ENCODE data around the gene ZNF579. TPM values are rescaled to one million over a fixed set of nuclear protein-coding genes. Genes with fewer than 3 reads are reported as not detected.

The ZNF579 gene
- total and polyA plus RNA-seq, 2 of the 13 experiments (the other 11 are each of a cell fraction or from before 2014, with no cell fraction given): 2.1 to 2.9 TPM

DNA sequence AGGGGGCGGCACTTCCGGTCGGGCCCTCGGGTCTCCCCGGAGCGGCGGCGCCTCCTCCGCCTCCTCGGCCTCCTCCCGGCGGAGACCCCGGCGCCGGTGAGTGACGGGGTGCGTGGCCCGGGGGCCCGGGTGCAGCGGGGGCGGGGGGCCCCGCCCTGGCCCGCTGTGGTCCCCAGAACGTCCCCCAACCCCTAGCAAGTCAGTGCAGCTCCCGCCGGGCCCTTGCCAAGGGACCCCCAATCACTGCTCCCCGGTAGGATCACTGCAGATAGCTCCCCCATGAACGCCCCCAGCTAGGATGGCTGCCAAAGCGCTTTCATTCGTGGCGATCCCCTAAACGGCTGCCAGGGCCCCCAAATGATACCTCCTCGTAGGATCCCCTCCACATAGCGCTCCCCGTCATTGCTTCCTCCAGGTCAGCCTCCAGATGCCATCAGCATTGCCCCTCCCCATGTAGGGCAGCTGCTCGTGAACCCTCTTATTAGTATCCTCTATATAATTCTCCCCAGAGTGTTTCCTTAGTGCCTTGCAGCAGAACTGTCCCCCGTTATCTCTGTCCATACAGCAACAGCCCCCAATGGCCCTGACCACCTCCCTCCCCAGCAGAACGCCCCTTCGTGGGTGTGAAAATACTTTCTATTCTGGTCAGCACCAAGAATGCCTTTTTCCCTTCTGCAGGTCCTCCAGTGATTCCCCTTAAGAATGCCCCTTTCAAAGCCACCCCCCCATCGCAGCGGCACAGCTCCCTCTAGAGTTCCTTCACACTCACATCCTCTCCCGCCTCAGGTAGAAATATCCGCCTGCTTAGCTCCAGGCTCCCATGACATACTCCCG is 25.2 kb upstream of the ZNF579 start, which contains the start of gene ZNF865 (continued):
- TF ChIP-seq, protein P1, sequence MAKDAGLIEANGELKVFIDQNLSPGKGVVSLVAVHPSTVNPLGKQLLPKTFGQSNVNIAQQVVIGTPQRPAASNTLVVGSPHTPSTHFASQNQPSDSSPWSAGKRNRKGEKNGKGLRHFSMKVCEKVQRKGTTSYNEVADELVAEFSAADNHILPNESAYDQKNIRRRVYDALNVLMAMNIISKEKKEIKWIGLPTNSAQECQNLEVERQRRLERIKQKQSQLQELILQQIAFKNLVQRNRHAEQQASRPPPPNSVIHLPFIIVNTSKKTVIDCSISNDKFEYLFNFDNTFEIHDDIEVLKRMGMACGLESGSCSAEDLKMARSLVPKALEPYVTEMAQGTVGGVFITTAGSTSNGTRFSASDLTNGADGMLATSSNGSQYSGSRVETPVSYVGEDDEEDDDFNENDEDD (CRISPR knock-in tag; IDR thresholded peaks at IDR 0.05; ENCODE audit: borderline replicate concordance): no peak; the same call in 1 of the 2 replicates
- TF ChIP-seq ZNF781 (CRISPR knock-in tag; IDR thresholded peaks at IDR 0.05; ENCODE audit: borderline replicate concordance, not compliant biosample characterization) (peak; percentile 25), CCAR2 (optimal IDR thresholded peaks at IDR 0.05; ENCODE audit: low read depth, low read length) (peak; percentile 19), MAFG (CRISPR knock-in tag; IDR thresholded peaks at IDR 0.05) (no peak), GABPA (IDR thresholded peaks at IDR 0.05; ENCODE audit: low read depth, low read length) (no peak), GABPA (CRISPR knock-in tag; IDR thresholded peaks at IDR 0.05; ENCODE audit: low read depth) (peak; percentile 57), NCOA2 (CRISPR knock-in tag; IDR thresholded peaks at IDR 0.05) (no peak)
- TF ChIP-seq, protein P2, sequence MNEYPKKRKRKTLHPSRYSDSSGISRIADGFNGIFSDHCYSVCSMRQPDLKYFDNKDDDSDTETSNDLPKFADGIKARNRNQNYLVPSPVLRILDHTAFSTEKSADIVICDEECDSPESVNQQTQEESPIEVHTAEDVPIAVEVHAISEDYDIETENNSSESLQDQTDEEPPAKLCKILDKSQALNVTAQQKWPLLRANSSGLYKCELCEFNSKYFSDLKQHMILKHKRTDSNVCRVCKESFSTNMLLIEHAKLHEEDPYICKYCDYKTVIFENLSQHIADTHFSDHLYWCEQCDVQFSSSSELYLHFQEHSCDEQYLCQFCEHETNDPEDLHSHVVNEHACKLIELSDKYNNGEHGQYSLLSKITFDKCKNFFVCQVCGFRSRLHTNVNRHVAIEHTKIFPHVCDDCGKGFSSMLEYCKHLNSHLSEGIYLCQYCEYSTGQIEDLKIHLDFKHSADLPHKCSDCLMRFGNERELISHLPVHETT (CRISPR knock-in tag; conservative IDR thresholded peaks at IDR 0.05): peak; percentile 9; the same call in 1 of the 2 replicates
- TF ChIP-seq, protein P3, sequence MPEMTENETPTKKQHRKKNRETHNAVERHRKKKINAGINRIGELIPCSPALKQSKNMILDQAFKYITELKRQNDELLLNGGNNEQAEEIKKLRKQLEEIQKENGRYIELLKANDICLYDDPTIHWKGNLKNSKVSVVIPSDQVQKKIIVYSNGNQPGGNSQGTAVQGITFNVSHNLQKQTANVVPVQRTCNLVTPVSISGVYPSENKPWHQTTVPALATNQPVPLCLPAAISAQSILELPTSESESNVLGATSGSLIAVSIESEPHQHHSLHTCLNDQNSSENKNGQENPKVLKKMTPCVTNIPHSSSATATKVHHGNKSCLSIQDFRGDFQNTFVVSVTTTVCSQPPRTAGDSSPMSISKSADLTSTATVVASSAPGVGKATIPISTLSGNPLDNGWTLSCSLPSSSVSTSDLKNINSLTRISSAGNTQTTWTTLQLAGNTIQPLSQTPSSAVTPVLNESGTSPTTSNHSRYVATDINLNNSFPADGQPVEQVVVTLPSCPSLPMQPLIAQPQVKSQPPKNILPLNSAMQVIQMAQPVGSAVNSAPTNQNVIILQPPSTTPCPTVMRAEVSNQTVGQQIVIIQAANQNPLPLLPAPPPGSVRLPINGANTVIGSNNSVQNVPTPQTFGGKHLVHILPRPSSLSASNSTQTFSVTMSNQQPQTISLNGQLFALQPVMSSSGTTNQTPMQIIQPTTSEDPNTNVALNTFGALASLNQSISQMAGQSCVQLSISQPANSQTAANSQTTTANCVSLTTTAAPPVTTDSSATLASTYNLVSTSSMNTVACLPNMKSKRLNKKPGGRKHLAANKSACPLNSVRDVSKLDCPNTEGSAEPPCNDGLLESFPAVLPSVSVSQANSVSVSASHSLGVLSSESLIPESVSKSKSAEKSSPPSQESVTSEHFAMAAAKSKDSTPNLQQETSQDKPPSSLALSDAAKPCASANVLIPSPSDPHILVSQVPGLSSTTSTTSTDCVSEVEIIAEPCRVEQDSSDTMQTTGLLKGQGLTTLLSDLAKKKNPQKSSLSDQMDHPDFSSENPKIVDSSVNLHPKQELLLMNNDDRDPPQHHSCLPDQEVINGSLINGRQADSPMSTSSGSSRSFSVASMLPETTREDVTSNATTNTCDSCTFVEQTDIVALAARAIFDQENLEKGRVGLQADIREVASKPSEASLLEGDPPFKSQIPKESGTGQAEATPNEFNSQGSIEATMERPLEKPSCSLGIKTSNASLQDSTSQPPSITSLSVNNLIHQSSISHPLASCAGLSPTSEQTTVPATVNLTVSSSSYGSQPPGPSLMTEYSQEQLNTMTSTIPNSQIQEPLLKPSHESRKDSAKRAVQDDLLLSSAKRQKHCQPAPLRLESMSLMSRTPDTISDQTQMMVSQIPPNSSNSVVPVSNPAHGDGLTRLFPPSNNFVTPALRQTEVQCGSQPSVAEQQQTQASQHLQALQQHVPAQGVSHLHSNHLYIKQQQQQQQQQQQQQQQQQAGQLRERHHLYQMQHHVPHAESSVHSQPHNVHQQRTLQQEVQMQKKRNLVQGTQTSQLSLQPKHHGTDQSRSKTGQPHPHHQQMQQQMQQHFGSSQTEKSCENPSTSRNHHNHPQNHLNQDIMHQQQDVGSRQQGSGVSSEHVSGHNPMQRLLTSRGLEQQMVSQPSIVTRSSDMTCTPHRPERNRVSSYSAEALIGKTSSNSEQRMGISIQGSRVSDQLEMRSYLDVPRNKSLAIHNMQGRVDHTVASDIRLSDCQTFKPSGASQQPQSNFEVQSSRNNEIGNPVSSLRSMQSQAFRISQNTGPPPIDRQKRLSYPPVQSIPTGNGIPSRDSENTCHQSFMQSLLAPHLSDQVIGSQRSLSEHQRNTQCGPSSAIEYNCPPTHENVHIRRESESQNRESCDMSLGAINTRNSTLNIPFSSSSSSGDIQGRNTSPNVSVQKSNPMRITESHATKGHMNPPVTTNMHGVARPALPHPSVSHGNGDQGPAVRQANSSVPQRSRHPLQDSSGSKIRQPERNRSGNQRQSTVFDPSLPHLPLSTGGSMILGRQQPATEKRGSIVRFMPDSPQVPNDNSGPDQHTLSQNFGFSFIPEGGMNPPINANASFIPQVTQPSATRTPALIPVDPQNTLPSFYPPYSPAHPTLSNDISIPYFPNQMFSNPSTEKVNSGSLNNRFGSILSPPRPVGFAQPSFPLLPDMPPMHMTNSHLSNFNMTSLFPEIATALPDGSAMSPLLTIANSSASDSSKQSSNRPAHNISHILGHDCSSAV (CRISPR knock-in tag; IDR thresholded peaks at IDR 0.05; ENCODE audit: borderline replicate concordance): no peak
- TF ChIP-seq, protein P4, sequence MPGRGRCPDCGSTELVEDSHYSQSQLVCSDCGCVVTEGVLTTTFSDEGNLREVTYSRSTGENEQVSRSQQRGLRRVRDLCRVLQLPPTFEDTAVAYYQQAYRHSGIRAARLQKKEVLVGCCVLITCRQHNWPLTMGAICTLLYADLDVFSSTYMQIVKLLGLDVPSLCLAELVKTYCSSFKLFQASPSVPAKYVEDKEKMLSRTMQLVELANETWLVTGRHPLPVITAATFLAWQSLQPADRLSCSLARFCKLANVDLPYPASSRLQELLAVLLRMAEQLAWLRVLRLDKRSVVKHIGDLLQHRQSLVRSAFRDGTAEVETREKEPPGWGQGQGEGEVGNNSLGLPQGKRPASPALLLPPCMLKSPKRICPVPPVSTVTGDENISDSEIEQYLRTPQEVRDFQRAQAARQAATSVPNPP (CRISPR knock-in tag; IDR thresholded peaks at IDR 0.05): no peak
- TF ChIP-seq, protein P5, sequence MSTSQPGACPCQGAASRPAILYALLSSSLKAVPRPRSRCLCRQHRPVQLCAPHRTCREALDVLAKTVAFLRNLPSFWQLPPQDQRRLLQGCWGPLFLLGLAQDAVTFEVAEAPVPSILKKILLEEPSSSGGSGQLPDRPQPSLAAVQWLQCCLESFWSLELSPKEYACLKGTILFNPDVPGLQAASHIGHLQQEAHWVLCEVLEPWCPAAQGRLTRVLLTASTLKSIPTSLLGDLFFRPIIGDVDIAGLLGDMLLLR (CRISPR knock-in tag; IDR thresholded peaks at IDR 0.05): no peak
- TF ChIP-seq, protein P6, sequence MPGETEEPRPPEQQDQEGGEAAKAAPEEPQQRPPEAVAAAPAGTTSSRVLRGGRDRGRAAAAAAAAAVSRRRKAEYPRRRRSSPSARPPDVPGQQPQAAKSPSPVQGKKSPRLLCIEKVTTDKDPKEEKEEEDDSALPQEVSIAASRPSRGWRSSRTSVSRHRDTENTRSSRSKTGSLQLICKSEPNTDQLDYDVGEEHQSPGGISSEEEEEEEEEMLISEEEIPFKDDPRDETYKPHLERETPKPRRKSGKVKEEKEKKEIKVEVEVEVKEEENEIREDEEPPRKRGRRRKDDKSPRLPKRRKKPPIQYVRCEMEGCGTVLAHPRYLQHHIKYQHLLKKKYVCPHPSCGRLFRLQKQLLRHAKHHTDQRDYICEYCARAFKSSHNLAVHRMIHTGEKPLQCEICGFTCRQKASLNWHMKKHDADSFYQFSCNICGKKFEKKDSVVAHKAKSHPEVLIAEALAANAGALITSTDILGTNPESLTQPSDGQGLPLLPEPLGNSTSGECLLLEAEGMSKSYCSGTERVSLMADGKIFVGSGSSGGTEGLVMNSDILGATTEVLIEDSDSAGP (CRISPR knock-in tag; IDR thresholded peaks at IDR 0.05; ENCODE audit: borderline replicate concordance): peak; percentile 20; the same call in 1 of the 2 replicates
